ENCODE measurements around the gene ZBTB7C.

DNA sequence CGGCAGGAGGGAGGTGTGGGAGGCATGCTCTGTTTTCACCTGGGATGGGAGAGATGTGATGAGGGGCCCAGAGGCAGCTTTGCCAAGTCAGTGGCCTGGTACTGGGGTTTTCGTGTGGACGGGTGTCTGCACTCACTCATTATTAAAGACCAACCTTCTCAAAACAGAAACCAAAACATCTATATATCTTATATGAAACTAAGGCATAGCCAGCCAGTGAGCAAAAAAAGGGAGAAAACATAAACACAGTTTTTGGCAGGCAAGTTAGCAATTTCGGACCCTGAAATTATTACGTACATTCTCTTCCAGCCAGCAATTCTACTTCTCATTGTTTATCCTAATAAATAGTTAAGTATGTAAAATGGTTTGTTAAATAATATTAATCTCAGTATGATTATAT, 297.6 kb downstream of the ZBTB7C start:
- TF ChIP-seq, protein P1, sequence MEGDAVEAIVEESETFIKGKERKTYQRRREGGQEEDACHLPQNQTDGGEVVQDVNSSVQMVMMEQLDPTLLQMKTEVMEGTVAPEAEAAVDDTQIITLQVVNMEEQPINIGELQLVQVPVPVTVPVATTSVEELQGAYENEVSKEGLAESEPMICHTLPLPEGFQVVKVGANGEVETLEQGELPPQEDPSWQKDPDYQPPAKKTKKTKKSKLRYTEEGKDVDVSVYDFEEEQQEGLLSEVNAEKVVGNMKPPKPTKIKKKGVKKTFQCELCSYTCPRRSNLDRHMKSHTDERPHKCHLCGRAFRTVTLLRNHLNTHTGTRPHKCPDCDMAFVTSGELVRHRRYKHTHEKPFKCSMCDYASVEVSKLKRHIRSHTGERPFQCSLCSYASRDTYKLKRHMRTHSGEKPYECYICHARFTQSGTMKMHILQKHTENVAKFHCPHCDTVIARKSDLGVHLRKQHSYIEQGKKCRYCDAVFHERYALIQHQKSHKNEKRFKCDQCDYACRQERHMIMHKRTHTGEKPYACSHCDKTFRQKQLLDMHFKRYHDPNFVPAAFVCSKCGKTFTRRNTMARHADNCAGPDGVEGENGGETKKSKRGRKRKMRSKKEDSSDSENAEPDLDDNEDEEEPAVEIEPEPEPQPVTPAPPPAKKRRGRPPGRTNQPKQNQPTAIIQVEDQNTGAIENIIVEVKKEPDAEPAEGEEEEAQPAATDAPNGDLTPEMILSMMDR (IDR thresholded peaks at IDR 0.05) = no peak
- TF ChIP-seq POLR2A (IDR thresholded peaks at IDR 0.05) (no peak), POLR2AphosphoS5 (IDR thresholded peaks at IDR 0.05) (no peak)
